H1 (cell line): Measurements from ENCODE around the gene ITGB8. TPM values are rescaled to one million over a fixed set of nuclear protein-coding genes. Genes with fewer than 3 reads are reported as not detected.

ENCODE experiments used
- CTCF ChIA-PET: fragments of 300-600 bp; sonication (Branson Sonifier 250); formaldehyde crosslinking; loops from one replicate; lab custom pipeline; 2021; ENCODE audit not compliant: partially characterized antibody; lab: Charles Lee
- POLR2A ChIA-PET: fragments of 300-600 bp; sonication (Branson Sonifier 250); formaldehyde crosslinking; loops from one replicate; lab custom pipeline; 2021; ENCODE audit warnings: inconsistent platforms; ENCODE audit not compliant: partially characterized antibody; lab: Charles Lee
- DNase-seq, 2 experiments: peaks; one replicate each; pipeline versions ENCODE4 v3.0.0 to v3.0.0-alpha.2; 2010 to 2022; ENCODE audit warnings: low spot score in 2 of 2, low read depth in 1 of 2, mixed read lengths in 1 of 2
- FAIRE-seq: peaks from 2 replicates; lab custom pipeline; 2011; peaks lifted over from hg19 to GRCh38; lab: Jason Lieb, UNC
- H2AFZ ChIP-seq: 2 replicates; pipeline ENCODE4 v1.8.1; 2012; ENCODE audit warnings: low read length, inconsistent platforms
- H2AK5ac ChIP-seq: 2 replicates; pipeline ENCODE4 v1.6.1; 2013; ENCODE audit warnings: low read depth, low read length
- H2BK120ac ChIP-seq: replicated peaks from 2 replicates; pipeline ENCODE3; 2013; ENCODE audit warnings: low read depth, low read length, inconsistent platforms
- H2BK12ac ChIP-seq: 2 replicates; pipeline ENCODE4 v1.6.1; 2013; ENCODE audit warnings: low read depth, low read length
- H2BK15ac ChIP-seq: 2 replicates; pipeline ENCODE4 v1.6.1; 2013; ENCODE audit warnings: low read length
- H2BK20ac ChIP-seq: 2 replicates; pipeline ENCODE4 v1.6.1; 2013; ENCODE audit warnings: low read length
- H2BK5ac ChIP-seq: 2 replicates; pipeline ENCODE4 v1.6.1; 2013; ENCODE audit warnings: low read depth, low read length
- H3K14ac ChIP-seq: 2 replicates; pipeline ENCODE4 v1.6.1; 2013; ENCODE audit warnings: inconsistent platforms; ENCODE audit not compliant: insufficient read length
- H3K18ac ChIP-seq: 2 replicates; pipeline ENCODE4 v1.6.1; 2013; ENCODE audit warnings: low read length; ENCODE audit errors: extremely low read depth
- H3K23ac ChIP-seq: 2 replicates; pipeline ENCODE4 v1.6.1; 2013; ENCODE audit warnings: inconsistent platforms; ENCODE audit not compliant: insufficient read length
- H3K23me2 ChIP-seq: 2 replicates; pipeline ENCODE4 v1.6.1; 2013; ENCODE audit warnings: low read depth, low read length
- H3K27ac ChIP-seq: 2 replicates; pipeline ENCODE4 v1.6.1; 2011; ENCODE audit warnings: low read depth, low read length, inconsistent platforms
- H3K27me3 ChIP-seq, 4 experiments: replicated peaks in 1 of 4; 1 replicate in 1 of 4; 2 replicates in 3 of 4; pipeline versions ENCODE4 v1.6.1 to v1.8.1; 2011 to 2013; ENCODE audit warnings: low read length in 3 of 4, mild to moderate bottlenecking in 3 of 4, inconsistent platforms in 2 of 4, mixed read lengths in 2 of 4, moderate library complexity in 1 of 4; ENCODE audit not compliant: control insufficient read depth in 3 of 4, insufficient read depth in 3 of 4; ENCODE audit errors: extremely low read depth in 1 of 4
- H3K36me3 ChIP-seq, 4 experiments: 2 replicates each; pipeline versions ENCODE4 v1.6.1 to v1.8.1; 2011 to 2013; ENCODE audit warnings: mild to moderate bottlenecking in 4 of 4, low read length in 3 of 4, moderate library complexity in 2 of 4, control low read depth in 1 of 4, inconsistent platforms in 1 of 4; ENCODE audit not compliant: insufficient read depth in 4 of 4, control insufficient read depth in 2 of 4
- H3K4ac ChIP-seq: replicated peaks from 2 replicates; pipeline ENCODE3; 2013; ENCODE audit warnings: low read length, low read depth, mixed read lengths, inconsistent platforms; ENCODE audit not compliant: insufficient read length
- H3K4me1 ChIP-seq, 4 experiments: replicated peaks in 1 of 4; 1 replicate in 1 of 4; 2 replicates in 3 of 4; pipeline versions ENCODE4 v1.6.1 to v1.8.1; 2011 to 2013; ENCODE audit warnings: low read length in 3 of 4, inconsistent platforms in 2 of 4, mixed read lengths in 1 of 4; ENCODE audit not compliant: insufficient read depth in 4 of 4, control insufficient read depth in 3 of 4
- H3K4me2 ChIP-seq, 2 experiments: 2 replicates each; pipeline versions ENCODE4 v1.6.1 to v1.8.1; 2011 to 2013; ENCODE audit warnings: low read depth in 2 of 2, low read length in 2 of 2, control low read depth in 1 of 2, inconsistent platforms in 1 of 2, mild to moderate bottlenecking in 1 of 2; ENCODE audit not compliant: insufficient read depth in 1 of 2
- H3K4me3 ChIP-seq, 4 experiments: fragments of 200-600, 300-600 bp in 1 of 4; sonication (generic), shearing (Covaris generic), sonication (Bioruptor Twin) in 1 of 4; 2 replicates each; pipeline versions ENCODE4 v1.5.1 to v1.8.1; 2011 to 2016; ENCODE audit warnings: low read length in 4 of 4, low read depth in 3 of 4, control low read depth in 2 of 4, inconsistent platforms in 2 of 4, mild to moderate bottlenecking in 2 of 4, mixed read lengths in 1 of 4, moderate library complexity in 1 of 4; ENCODE audit not compliant: insufficient read depth in 2 of 4; ENCODE audit errors: extremely low read depth in 1 of 4
- H3K56ac ChIP-seq: replicated peaks from 2 replicates; pipeline ENCODE3; 2013; ENCODE audit warnings: low read depth, mild to moderate bottlenecking, mixed read lengths, low read length, inconsistent platforms; ENCODE audit not compliant: insufficient read length
- H3K79me1 ChIP-seq: 2 replicates; pipeline ENCODE4 v1.6.1; 2013; ENCODE audit warnings: low read depth, low read length, control low read depth
- H3K79me2 ChIP-seq, 2 experiments: 2 replicates each; pipeline versions ENCODE4 v1.6.1 to v1.8.1; 2012 to 2013; ENCODE audit warnings: low read length in 2 of 2, mild to moderate bottlenecking in 2 of 2, inconsistent platforms in 1 of 2; ENCODE audit not compliant: insufficient read depth in 2 of 2, control insufficient read depth in 1 of 2
- H3K9ac ChIP-seq, 4 experiments: replicated peaks in 1 of 4; 1 replicate in 1 of 4; 2 replicates in 3 of 4; pipeline versions ENCODE4 v1.6.1 to v1.8.1; 2011 to 2013; ENCODE audit warnings: low read depth in 3 of 4, low read length in 3 of 4, control low read depth in 2 of 4, mild to moderate bottlenecking in 2 of 4, moderate library complexity in 2 of 4, inconsistent platforms in 1 of 4; ENCODE audit errors: extremely low read depth in 1 of 4
- H3K9me3 ChIP-seq, 2 experiments: 2 replicates each; pipeline versions ENCODE4 v1.6.1 to v1.8.1; 2012 to 2013; ENCODE audit warnings: mild to moderate bottlenecking in 2 of 2, moderate library complexity in 2 of 2, control low read depth in 1 of 2, inconsistent platforms in 1 of 2, low read depth in 1 of 2, low read length in 1 of 2, mixed read lengths in 1 of 2; ENCODE audit not compliant: insufficient read depth in 2 of 2
- H4K20me1 ChIP-seq, 2 experiments: replicated peaks in 1 of 2; 2 replicates each; pipeline versions ENCODE3 to v1.8.1; 2011 to 2013; ENCODE audit warnings: inconsistent platforms in 2 of 2, low read length in 2 of 2, mild to moderate bottlenecking in 1 of 2; ENCODE audit not compliant: insufficient read depth in 2 of 2, control insufficient read depth in 1 of 2
- H4K5ac ChIP-seq: 2 replicates; pipeline ENCODE4 v1.6.1; 2013; ENCODE audit warnings: low read length, low read depth, mixed read lengths, inconsistent platforms; ENCODE audit not compliant: insufficient read length
- H4K8ac ChIP-seq: 2 replicates; pipeline ENCODE4 v1.8.0; 2013; ENCODE audit warnings: mild to moderate bottlenecking, moderate library complexity, low read length, inconsistent platforms; ENCODE audit not compliant: insufficient read depth; ENCODE audit errors: extremely low read depth
- H4K91ac ChIP-seq: replicated peaks from 2 replicates; pipeline ENCODE3; 2013; ENCODE audit warnings: low read length, mixed read lengths, inconsistent platforms; ENCODE audit not compliant: insufficient read length
- GTF2F1 ChIP-seq: IDR thresholded peaks from 2 replicates; pipeline ENCODE4 v1.6.1; 2012; ENCODE audit warnings: low read depth, low read length, improper control_type of control experiment, borderline replicate concordance
- KDM4A ChIP-seq: IDR thresholded peaks from one replicate; pipeline ENCODE4 v1.7.1; 2012; ENCODE audit warnings: low read depth, mild to moderate bottlenecking, moderate library complexity, low read length, inconsistent platforms; ENCODE audit not compliant: severe bottlenecking
- POU5F1 ChIP-seq: IDR thresholded peaks from 2 replicates; pipeline ENCODE4 v1.6.1; 2011; ENCODE audit warnings: low read depth, mild to moderate bottlenecking, low read length, moderate library complexity
- RAD21 ChIP-seq, 2 experiments: IDR thresholded peaks in 1 of 2; conservative IDR thresholded peaks in 1 of 2; 2 replicates each; pipeline ENCODE4 v1.6.1; 2011; ENCODE audit warnings: low read depth in 2 of 2, low read length in 2 of 2, improper control_type of control experiment in 1 of 2, inconsistent platforms in 1 of 2, mild to moderate bottlenecking in 1 of 2, moderate library complexity in 1 of 2
- SAP30 ChIP-seq: fragments of 300-600 bp; sonication (generic); IDR thresholded peaks from 2 replicates; pipeline ENCODE4 v1.7.1; 2012; ENCODE audit warnings: low read length, moderate library complexity, mild to moderate bottlenecking, inconsistent platforms; ENCODE audit not compliant: insufficient read depth, insufficient replicate concordance
- SIN3A ChIP-seq, 2 experiments: IDR thresholded peaks in 1 of 2; conservative IDR thresholded peaks in 1 of 2; 2 replicates each; pipeline ENCODE4 v1.6.1; 2011 to 2012; ENCODE audit warnings: low read length in 2 of 2, improper control_type of control experiment in 1 of 2, low read depth in 1 of 2, mild to moderate bottlenecking in 1 of 2
- SP1 ChIP-seq: IDR thresholded peaks from 2 replicates; pipeline ENCODE4 v1.6.1; 2011; ENCODE audit warnings: low read depth, low read length
- TAF1 ChIP-seq: IDR thresholded peaks from 2 replicates; pipeline ENCODE4 v1.6.1; 2011; ENCODE audit warnings: mild to moderate bottlenecking, low read depth, low read length
- YY1 ChIP-seq: IDR thresholded peaks from 2 replicates; pipeline ENCODE4 v1.6.1; 2011; ENCODE audit warnings: low read depth, mild to moderate bottlenecking, low read length
- WGBS, 2 experiments: shearing (Covaris generic) in 1 of 2; methylation state at CpG; one replicate each; pipeline versions ENCODE4 v1.1.6 to v1.1.7; 2013 to 2015; ENCODE audit warnings: low lambda C conversion rate in 2 of 2, mixed read lengths in 2 of 2, inconsistent platforms in 1 of 2, low coverage in 1 of 2, missing lambda C conversion rate in 1 of 2; ENCODE audit not compliant: insufficient replicate concordance in 2 of 2, insufficient coverage in 1 of 2, insufficient read length in 1 of 2; ENCODE audit errors: extremely low coverage in 1 of 2, missing lambda C conversion rate in 1 of 2; 5-methylcytosine and 5-hydroxymethylcytosine counted together
- polyA plus RNA-seq, 7 experiments: library from polyadenylated mRNA; depleted of rRNA in 3 of 7; stranded (reverse) in 5 of 7; unstranded in 2 of 7; fragments of >200 nt in 5 of 7; fragments of 200-250 nt in 2 of 7; gene quantifications; 1 replicate in 5 of 7; 2 replicates in 1 of 7; 4 replicates in 1 of 7; pipeline versions ENCODE4 v1.2.1 to v1.2.3, GENCODE V29; 2011 to 2013; ENCODE audit warnings: missing spikeins in 2 of 7, mixed read lengths in 2 of 7
- total RNA-seq: library from RNA; stranded (reverse); fragmentation: NEBNext Ultra II Directional; extraction: Animal tissue kit (Norgen Biotek cat#: 25700); gene quantifications from 2 replicates; pipeline ENCODE4 v1.2.1, GENCODE V29; 2021

The ITGB8 gene
- total and polyA plus RNA-seq, 2 of the 8 experiments (the other 6 are each of a cell fraction or from before 2014, with no cell fraction given), result 1.2 to 3.6 TPM

- H2BK15ac ChIP-seq, result no peak overlapping the region
- no peak for TF ChIP-seq POU5F1
- TF ChIP-seq GTF2F1, result no peak
- no peak for TF ChIP-seq RAD21 (IDR thresholded peaks at IDR 0.05 in 1 of 2, conservative IDR thresholded peaks at IDR 0.05 in 1 of 2; ENCODE audit: low read depth in 2 of 2, low read length in 2 of 2)
- no peak for TF ChIP-seq SP1
- TF ChIP-seq SIN3A (conservative IDR thresholded peaks at IDR 0.05 in 1 of 2, IDR thresholded peaks at IDR 0.05 in 1 of 2; ENCODE audit: low read depth in 1 of 2, low read length in 2 of 2), result no peak
- no peak for TF ChIP-seq SAP30
- no peak for TF ChIP-seq KDM4A
- TF ChIP-seq YY1, result no peak
- no peak for TF ChIP-seq TAF1
- no peaks in the 10 kb centered on the region for H3K27me3 ChIP-seq
- WGBS, 2 experiments, result 89% methylated on average over 4 of the region's 4 CpGs; no CpG with 5 or more reads in 1 of the 2 experiments
- DNase-seq (no peak), FAIRE-seq (no peak)
- peaks cover 0 to 6% of the 10 kb centered on the region in 2 experiments; a peak in 1 of 4 replicates for H3K9me3 ChIP-seq
- ChIA-PET POLR2A (interaction anchor here (0.7 kb wide), 1 partner anchor 110 kb away, joined by 3 read pairs; no protein-coding TSS in a partner anchor), CTCF (interaction anchor here (0.6 to 4.4 kb wide), 28 partner anchors 9 to 759 kb away, joined by 3 to 24 read pairs (median 4); partner anchors contain the start of gene ITGB8)
- no peak overlapping the region for H4K8ac ChIP-seq
- H2BK12ac ChIP-seq, result no peak overlapping the region
- H3K56ac ChIP-seq, result no peak overlapping the region
- H4K91ac ChIP-seq, result no peak overlapping the region
- H2BK20ac ChIP-seq, result no peak overlapping the region
- H3K79me2 ChIP-seq, result no peaks in the 10 kb centered on the region
- H3K14ac ChIP-seq, result no peak overlapping the region
- H3K36me3 ChIP-seq, result no peaks in the 10 kb centered on the region
- no peak overlapping the region for H3K18ac ChIP-seq
- no peaks in the 10 kb centered on the region for H3K23me2 ChIP-seq
- no peak overlapping the region for H3K9ac ChIP-seq
- H3K4me3 ChIP-seq, result no peak overlapping the region
- no peaks in the 10 kb centered on the region for H3K79me1 ChIP-seq
- no peak overlapping the region for H2BK120ac ChIP-seq
- H3K4me2 ChIP-seq, result no peak overlapping the region
- H3K4ac ChIP-seq, result no peak overlapping the region
- no peaks in the 10 kb centered on the region; a peak in 1 of 7 replicates for H3K4me1 ChIP-seq
- no peak overlapping the region for H3K27ac ChIP-seq
- no peak overlapping the region for H2AK5ac ChIP-seq
- no peak overlapping the region for H3K23ac ChIP-seq
- no peak overlapping the region for H4K5ac ChIP-seq
- H2BK5ac ChIP-seq, result no peak overlapping the region
- H2AFZ ChIP-seq, result no peak overlapping the region
- H4K20me1 ChIP-seq, result no peaks in the 10 kb centered on the region
These were observed 110.6 kb downstream of the ITGB8 start for GRCh38 chr7:20441346-20441745.
